ENCODE measurements around the gene LBX2.

GRCh38 chr2:74502720-74503505 is 3.5 kb upstream of the LBX2 start:
- TF ChIP-seq BACH2 (CRISPR knock-in tag; IDR thresholded peaks at IDR 0.05; ENCODE audit: borderline replicate concordance) (no peak), RARB (CRISPR knock-in tag; IDR thresholded peaks at IDR 0.05) (no peak), ARNTL (CRISPR knock-in tag; IDR thresholded peaks at IDR 0.05; ENCODE audit: borderline replicate concordance, low read depth) (no peak), PPARA (CRISPR knock-in tag; IDR thresholded peaks at IDR 0.05; ENCODE audit: borderline replicate concordance) (no peak), ZFP30 (CRISPR knock-in tag; IDR thresholded peaks at IDR 0.05) (no peak), GLIS3 (CRISPR knock-in tag; IDR thresholded peaks at IDR 0.05) (no peak), SNAI2 (CRISPR knock-in tag; IDR thresholded peaks at IDR 0.05) (no peak), CSDC2 (CRISPR knock-in tag; IDR thresholded peaks at IDR 0.05) (no peak), ESRRG (CRISPR knock-in tag; IDR thresholded peaks at IDR 0.05) (no peak)
